Measurements from ENCODE around the gene MACROD2.

The MACROD2 gene

GRCh38 chr20:14677455-14677854, 682.1 kb downstream of the MACROD2 start:
- no peak for DNase-seq

- no peak for DNase-seq
These were observed 689.9 kb downstream of the MACROD2 start for GRCh38 chr20:14685183-14685582.

GRCh38 chr20:14687313-14687712, 692.0 kb downstream of the MACROD2 start:
- DNase-seq: no peak

GRCh38 chr20:14688005-14688404, 692.7 kb downstream of the MACROD2 start:
- DNase-seq: no peak

GRCh38 chr20:14691994-14692393, 696.7 kb downstream of the MACROD2 start:
- DNase-seq: no peak

GRCh38 chr20:14696478-14696877, 701.2 kb downstream of the MACROD2 start:
- DNase-seq: no peak

- DNase-seq: no peak
These were observed 701.6 kb downstream of the MACROD2 start for GRCh38 chr20:14696937-14697336.

GRCh38 chr20:14698125-14698524, 702.8 kb downstream of the MACROD2 start:
- DNase-seq: no peak

GRCh38 chr20:14698605-14699373, 703.5 kb downstream of the MACROD2 start:
- no peak for DNase-seq

GRCh38 chr20:14700639-14700960, 705.3 kb downstream of the MACROD2 start:
- no peak for DNase-seq

- DNase-seq: no peak
These were observed 706.0 kb downstream of the MACROD2 start for GRCh38 chr20:14701326-14701725.

GRCh38 chr20:14706555-14706954, 711.2 kb downstream of the MACROD2 start:
- no peak for DNase-seq

- DNase-seq: no peak
These were observed 711.8 kb downstream of the MACROD2 start for GRCh38 chr20:14707026-14707680.

GRCh38 chr20:14707865-14708596, 712.7 kb downstream of the MACROD2 start:
- no peak for DNase-seq

GRCh38 chr20:14709439-14709838, 714.1 kb downstream of the MACROD2 start:
- no peak for DNase-seq

GRCh38 chr20:14710951-14711350, 715.6 kb downstream of the MACROD2 start:
- DNase-seq: no peak

GRCh38 chr20:14711652-14712051, 716.3 kb downstream of the MACROD2 start:
- DNase-seq: no peak

- DNase-seq: no peak
These were observed 717.0 kb downstream of the MACROD2 start for GRCh38 chr20:14712302-14712739.

GRCh38 chr20:14715400-14715799, 720.1 kb downstream of the MACROD2 start:
- DNase-seq: no peak

- DNase-seq: no peak
These were observed 721.1 kb downstream of the MACROD2 start for GRCh38 chr20:14716351-14716801.

GRCh38 chr20:14717134-14717999, 722.1 kb downstream of the MACROD2 start:
- DNase-seq: no peak

- no peak for DNase-seq
These were observed 724.9 kb downstream of the MACROD2 start for GRCh38 chr20:14720251-14720650.

All from effector CD8-positive, alpha-beta T cell (primary cell).